T-helper 2 cell treated with Interferon-gamma antibody and Interleukin-4, amounts not matched to agents 100 ng/mL and 5 ng/mL, for 36 hours (primary cell): Measurements from ENCODE around the gene RBM19. TPM values are rescaled to one million over a fixed set of nuclear protein-coding genes. Genes with fewer than 3 reads are reported as not detected.

Experiments
- intact Hi-C: fragments of 100-400 bp; cut with micrococcal nuclease; formaldehyde crosslinking; loops from one replicate; pipeline ENCODE4 v1.15.1; 2023
- total RNA-seq: library from RNA; stranded (reverse); gene quantifications from 2 replicates; pipeline ENCODE4 v1.2.3, GENCODE V29; 2022

RBM19 gene
- total RNA-seq, 1 donor from 2014 or later, result 44.2 TPM

- intact Hi-C loops, result no loop called here
Observed at GRCh38 chr12:113857371-113857770, 108.8 kb downstream of the RBM19 start.

- intact Hi-C loops, result no loop called here
Observed at GRCh38 chr12:113855998-113856397, 110.1 kb downstream of the RBM19 start.

- intact Hi-C loops, result no loop called here
Observed at GRCh38 chr12:113854385-113855142, 111.6 kb downstream of the RBM19 start.

GRCh38 chr12:113853491-113853890, 112.6 kb downstream of the RBM19 start:
- intact Hi-C loops, result no loop called here

- intact Hi-C loops, result no loop called here
Observed at GRCh38 chr12:113852695-113853490, 113.2 kb downstream of the RBM19 start.

GRCh38 chr12:113852264-113852663, 113.9 kb downstream of the RBM19 start:
- intact Hi-C loops, result no loop called here

DNA sequence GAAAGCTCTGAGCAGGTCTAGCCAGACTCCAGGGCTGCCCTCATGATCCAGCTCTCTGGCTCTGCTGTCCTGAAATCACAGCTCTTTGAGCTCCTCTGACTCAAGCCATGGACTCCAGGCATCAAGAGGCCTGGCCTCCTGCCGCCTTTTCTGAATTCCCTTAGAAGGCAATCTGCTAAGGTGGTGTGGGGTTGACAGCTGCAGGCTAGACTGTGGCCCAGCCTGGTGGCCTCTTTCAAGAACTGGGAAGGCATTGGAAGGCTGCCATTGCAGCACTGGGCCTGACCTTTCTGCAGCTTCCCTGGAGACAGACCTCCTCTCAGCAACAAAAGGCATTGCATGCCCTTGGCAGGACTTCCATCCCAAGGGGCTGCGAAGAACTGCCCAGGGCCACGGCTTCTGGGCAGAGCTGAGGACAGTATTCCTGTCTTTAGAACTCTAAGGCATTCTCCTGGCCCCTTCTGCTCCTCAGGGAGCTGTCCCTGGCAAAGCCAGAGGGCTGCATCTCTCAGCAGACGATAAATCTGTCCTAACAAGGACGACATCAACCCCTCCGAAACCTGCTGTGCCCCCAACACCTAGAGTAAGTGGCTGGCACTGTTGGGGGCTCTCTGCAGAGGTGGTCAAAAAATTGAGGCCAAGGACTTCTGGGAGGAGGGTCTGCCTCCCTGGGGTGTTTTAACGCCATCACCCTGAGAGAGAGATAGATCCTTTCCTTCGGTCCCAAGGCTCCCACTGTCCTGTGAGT, 115.6 kb downstream of the RBM19 start:
- intact Hi-C loops, result no loop called here

GRCh38 chr12:113847856-113848255, 118.3 kb downstream of the RBM19 start:
- intact Hi-C loops, result no loop called here

GRCh38 chr12:113846883-113847755, 119.0 kb downstream of the RBM19 start:
- intact Hi-C loops, result no loop called here

DNA sequence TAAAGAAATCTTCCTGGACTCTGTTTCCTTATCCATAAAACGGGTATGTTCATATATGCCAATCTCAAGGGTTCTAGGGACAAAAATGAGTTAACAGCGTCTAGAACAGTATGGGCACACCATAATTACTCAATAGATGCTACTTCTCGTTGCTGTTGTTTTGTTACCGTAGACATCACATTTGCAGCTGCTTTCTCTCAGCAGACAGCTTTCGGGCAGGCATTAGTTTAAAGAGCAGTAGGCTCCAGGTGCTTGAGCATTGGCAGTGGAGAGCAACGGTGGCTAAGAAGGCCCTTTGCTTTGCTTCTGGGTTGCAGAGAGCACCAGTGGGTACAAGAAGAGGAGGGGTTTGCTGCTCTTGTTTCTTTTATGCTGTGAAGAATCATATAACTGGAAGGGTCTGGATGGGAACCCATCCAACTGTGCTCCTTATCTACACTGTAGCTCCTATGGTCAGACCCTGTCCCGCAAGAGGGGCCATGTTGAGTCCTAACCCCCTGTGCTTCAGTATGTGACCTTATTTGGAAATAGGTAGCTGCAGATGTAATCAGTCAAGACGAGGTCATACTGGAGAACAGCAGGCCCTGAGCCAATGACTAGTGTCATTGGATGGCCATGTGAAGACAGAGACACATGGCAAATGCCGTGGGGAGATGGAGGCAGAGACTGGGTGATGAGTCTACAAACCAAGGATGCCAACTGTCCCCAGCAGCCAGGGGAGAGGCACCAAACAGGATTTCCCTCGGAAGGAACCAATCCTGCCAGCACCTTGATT, 120.0 kb downstream of the RBM19 start:
- intact Hi-C loops, result no loop called here

GRCh38 chr12:113844495-113845210, 121.5 kb downstream of the RBM19 start:
- intact Hi-C loops, result no loop called here

- intact Hi-C loops, result no loop called here
Observed at GRCh38 chr12:113842699-113843098, 123.4 kb downstream of the RBM19 start.

DNA sequence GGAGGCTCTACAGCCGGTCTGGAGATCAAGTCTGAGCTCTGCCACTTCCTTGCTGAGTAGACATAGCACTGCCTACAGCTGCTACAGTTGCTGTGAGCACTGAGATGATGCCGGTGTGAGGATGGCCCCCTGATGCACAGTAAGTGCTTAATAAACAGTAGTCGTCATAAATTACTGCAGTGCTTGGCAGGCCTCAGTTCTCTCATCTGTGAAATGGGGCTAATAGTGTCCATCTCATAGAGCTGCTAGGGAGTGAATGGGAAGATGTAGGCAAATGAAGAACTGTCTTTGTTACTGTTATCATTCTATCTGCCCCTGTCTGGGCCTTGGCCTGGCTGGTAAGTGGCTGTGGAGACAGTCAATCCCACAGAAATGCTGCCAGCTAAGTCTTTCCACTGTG, 124.3 kb downstream of the RBM19 start:
- intact Hi-C loops, result no loop called here

DNA sequence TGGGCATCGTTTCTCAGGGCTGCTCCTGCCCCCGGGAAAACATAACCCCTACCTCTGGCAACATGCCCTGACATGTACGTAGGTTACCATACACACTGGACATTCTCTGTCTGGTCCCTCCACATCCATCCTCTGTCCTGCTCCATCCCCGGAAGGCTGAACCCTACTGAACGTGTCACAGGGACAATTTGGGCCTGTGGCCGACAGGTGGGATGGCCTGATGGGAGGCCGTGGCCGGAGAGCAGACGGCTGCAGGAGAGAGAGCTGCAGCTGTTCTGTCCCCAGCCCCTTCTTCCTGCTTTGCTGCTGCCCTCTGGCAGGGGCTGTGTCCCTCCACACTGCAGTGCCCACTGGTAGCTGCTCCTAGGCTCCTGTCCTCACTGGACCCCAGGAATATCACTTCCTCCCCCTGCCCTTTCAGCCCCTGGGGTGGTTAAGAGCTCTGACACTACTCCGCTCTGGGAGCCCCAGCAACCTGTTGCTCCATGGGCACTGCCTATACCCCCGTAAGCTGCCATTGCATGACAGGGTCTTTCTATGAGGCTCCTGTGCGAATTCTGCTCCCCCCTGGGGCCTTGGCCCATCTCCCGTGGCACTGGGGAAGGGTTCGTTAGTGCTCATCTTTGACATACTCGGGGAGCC, 125.6 kb downstream of the RBM19 start:
- intact Hi-C loops, result no loop called here

DNA sequence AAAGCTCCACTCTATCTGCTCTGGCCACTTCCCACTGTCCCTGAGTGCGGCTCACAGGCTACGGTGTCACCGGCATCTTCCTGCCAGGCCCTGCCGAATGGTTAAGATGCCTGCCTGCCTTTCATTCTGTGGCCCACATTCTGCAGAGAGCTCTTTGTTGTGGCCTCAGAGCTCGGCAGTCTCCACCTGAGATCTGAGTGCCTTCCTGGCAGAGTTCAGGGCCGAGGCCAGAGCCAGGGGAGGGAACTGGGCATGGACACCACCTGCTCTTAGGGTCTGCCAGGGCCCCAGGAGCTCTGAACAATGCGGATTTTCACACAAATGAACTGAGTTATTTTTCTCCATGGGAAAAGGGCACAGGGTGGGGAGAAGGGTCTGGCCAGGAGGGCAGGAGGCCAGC, 127.2 kb downstream of the RBM19 start:
- intact Hi-C loops, result no loop called here

DNA sequence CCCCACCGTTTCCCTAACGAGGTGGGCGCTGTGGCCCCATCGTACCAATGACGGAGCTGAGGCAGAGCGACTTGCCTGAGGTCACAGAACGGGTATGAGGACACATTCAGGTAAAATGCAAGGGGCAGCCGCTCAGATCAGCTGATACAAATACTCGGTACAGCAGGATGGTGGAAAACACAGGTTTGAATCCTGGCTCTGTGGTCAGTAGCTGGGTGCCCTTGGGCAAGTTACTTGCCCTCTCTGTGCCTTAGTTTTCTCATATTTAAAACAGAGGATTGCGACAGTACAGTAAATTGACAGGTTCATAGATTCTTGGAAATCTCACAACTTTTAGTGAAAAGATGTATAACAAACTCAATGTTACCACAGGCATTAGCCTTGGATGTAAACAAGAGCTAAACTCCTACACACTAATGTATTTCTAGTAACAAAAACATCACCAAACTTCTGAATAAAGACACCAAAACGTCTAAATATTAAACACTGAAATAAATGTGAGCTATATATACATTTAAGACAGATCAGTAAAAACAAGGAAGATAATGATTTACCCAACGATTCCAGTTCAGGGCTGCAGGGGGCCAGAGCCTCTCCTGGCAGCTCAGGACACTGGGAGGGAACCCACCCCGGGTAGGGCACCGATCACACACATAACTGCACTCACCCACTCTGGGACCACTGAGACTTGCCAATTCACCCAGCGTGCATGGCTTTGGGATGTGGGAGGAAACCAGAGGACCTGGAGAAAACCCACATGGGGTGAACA, 128.4 kb downstream of the RBM19 start:
- intact Hi-C loops, result no loop called here

DNA sequence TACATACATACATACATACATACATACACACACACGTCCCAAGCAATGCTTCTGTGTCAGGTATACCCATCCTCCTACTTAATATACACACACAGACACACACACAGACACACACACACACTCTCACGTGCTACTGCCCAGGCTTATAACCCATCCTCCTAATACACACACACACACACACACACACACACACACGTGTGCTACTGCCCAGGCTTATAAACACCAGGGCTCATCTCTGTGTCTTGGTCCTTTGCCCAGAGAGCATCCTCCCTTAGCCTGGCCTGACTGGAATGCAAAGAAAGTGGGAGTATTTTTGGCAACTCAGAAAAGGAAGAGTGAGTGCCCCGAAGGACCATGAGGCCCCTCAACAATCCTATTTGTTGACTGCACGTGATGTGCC, 129.0 kb downstream of the RBM19 start:
- intact Hi-C loops, result no loop called here

GRCh38 chr12:113835896-113836295, 130.2 kb downstream of the RBM19 start:
- intact Hi-C loops, result no loop called here
